ENCODE results near the gene ASPHD1. TPM values are rescaled to one million over a fixed set of nuclear protein-coding genes. Genes with fewer than 3 reads are reported as not detected.

Gene ASPHD1
- total RNA-seq, 4 donors from 2014 or later: 0.90 to 5.7 (median 3.9) TPM

- WGBS, 2 donors: 91 to 93% methylated on average over 14 to 16 of the region's 16 CpGs
- no peak overlapping the region for H3K4me3 ChIP-seq
- H3K4me1 ChIP-seq: peaks cover 0 to 9% (median 3%) of the 10 kb centered on the region in 4 donors
- no peak for DNase-seq (ENCODE audit: low spot score in 2 of 2)
- TF ChIP-seq CTCF (IDR thresholded peaks at IDR 0.05) (no peak), POLR2A (IDR thresholded peaks at IDR 0.05) (no peak), EP300 (IDR thresholded peaks at IDR 0.05) (no peak)
- no peak overlapping the region for H3K27ac ChIP-seq
- peaks cover 0 to 25% of the 10 kb centered on the region in 2 donors for H3K27me3 ChIP-seq
- no peaks in the 10 kb centered on the region for H3K9me3 ChIP-seq
- H3K36me3 ChIP-seq: no peaks in the 10 kb centered on the region
Observed at GRCh38 chr16:29871822-29872546, 28.3 kb upstream of the ASPHD1 start.

DNA sequence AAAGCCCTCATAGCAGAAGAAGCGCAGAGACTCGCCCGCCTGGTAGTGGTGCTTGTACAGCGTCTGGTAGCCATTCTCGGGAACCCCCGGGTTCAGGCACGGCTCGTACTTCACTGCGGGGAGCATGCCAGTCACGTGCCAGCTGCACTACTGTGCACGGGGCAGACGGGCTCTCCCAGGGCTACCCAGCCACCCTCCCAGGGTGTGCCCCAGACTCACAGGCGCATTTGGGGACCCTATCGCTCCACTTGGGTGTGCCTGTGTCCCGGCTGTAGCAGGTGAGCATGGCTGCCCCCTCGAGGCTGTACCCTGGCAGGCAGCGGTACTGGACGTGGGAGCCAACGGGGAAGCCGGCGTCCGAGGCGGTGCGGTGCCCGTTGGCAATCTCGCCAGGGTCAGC, 27.0 kb upstream of the ASPHD1 start:
- Histone ChIP-seq H3K27ac (no peak overlapping the region), H3K9me3 (no peaks in the 10 kb centered on the region), H3K36me3 (no peaks in the 10 kb centered on the region), H3K27me3 (peaks cover 3 to 38% of the 10 kb centered on the region in 2 donors), H3K4me3 (no peak overlapping the region), H3K4me1 (peaks cover 0 to 14% (median 3%) of the 10 kb centered on the region in 4 donors)
- DNase-seq (ENCODE audit: low spot score in 2 of 2): no peak
- TF ChIP-seq EP300 (IDR thresholded peaks at IDR 0.05): no peak
- TF ChIP-seq POLR2A (IDR thresholded peaks at IDR 0.05): no peak
- TF ChIP-seq CTCF (IDR thresholded peaks at IDR 0.05): no peak
- WGBS, 2 donors: 77 to 88% methylated on average over 19 to 21 of the region's 26 CpGs

DNA sequence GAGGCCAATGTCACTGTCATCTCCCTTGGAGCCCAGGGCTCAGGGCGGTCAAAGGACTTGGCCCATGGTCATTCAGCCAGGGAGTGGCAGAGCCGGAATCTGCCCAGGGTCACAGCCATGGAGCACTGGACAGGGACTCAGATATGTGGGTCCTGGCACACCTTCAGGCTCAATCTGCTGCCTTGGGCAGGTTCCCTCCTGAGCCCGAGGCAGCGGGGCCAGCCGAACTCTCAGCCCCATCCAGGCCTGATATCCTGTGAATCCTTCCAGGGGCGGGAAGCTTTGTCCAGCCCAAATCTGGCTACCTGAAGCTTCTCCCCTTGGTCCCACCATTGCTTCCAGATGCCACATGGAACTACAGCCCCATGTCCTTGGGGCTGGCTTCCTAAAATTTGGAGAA, 25.1 kb upstream of the ASPHD1 start:
- no peak overlapping the region for H3K4me3 ChIP-seq
- H3K4me1 ChIP-seq: peaks cover 0 to 14% (median 3%) of the 10 kb centered on the region in 4 donors
- DNase-seq (ENCODE audit: low spot score in 2 of 2): no peak
- WGBS, 2 donors: 88 to 90% methylated on average over 5 to 6 of the region's 6 CpGs
- H3K27ac ChIP-seq: no peak overlapping the region
- peaks cover 3 to 57% of the 10 kb centered on the region in 2 donors for H3K27me3 ChIP-seq
- no peaks in the 10 kb centered on the region for H3K9me3 ChIP-seq
- H3K36me3 ChIP-seq: no peaks in the 10 kb centered on the region
- TF ChIP-seq EP300 (IDR thresholded peaks at IDR 0.05): no peak
- no peak for TF ChIP-seq CTCF (IDR thresholded peaks at IDR 0.05)
- TF ChIP-seq POLR2A (IDR thresholded peaks at IDR 0.05): no peak

GRCh38 chr16:29876217-29876593, 24.1 kb upstream of the ASPHD1 start:
- no peak for DNase-seq (ENCODE audit: low spot score in 2 of 2)
- H3K4me1 ChIP-seq: peaks cover 0 to 14% (median 3%) of the 10 kb centered on the region in 4 donors
- H3K4me3 ChIP-seq: peak overlapping the region in 2 of 4 donors; percentile 17 to 21
- TF ChIP-seq CTCF (IDR thresholded peaks at IDR 0.05) (no peak), POLR2A (IDR thresholded peaks at IDR 0.05) (no peak), EP300 (IDR thresholded peaks at IDR 0.05) (no peak)
- H3K9me3 ChIP-seq: no peaks in the 10 kb centered on the region
- 20 to 21% methylated on average over 18 of the region's 18 CpGs for WGBS, 2 donors
- peaks cover 3 to 64% of the 10 kb centered on the region in 2 donors for H3K27me3 ChIP-seq
- no peak overlapping the region for H3K27ac ChIP-seq
- no peaks in the 10 kb centered on the region for H3K36me3 ChIP-seq

DNA sequence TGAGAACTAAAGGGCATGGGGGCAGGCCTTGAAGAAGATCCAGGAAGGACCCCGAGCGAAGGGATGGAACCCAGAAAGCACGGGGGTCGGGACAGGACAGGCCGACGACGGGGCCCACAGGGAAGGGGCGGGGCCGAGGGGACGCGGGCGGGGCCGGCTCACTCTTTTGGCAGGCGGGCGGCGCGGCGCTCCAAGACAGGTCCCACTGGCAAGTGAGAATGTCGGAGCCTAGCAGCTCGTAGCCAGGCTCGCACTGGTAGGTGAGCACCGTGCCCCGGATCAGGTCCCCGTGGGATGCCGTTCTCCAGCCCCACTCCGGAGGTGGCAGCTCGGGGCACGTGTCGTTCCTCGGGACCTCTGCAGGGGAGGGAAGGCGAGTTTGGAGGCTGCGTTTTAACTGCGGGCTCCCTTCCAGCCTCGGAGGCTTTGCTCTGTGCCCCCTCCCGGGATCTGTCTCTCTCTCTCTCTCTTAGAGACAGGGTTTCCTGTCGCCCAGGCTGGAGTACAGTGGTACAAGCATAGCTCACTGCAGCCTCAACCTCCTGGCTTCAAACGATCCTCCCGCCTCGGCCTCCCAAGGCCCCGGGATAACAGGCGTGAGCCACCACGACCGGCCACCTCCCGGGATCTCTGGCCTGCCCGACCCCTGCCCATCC, 23.6 kb upstream of the ASPHD1 start:
- Histone ChIP-seq H3K27ac (no peak overlapping the region), H3K4me3 (peak overlapping the region in 2 of 4 donors; percentile 17 to 21), H3K27me3 (peaks cover 3 to 66% of the 10 kb centered on the region in 2 donors), H3K36me3 (no peaks in the 10 kb centered on the region), H3K9me3 (no peaks in the 10 kb centered on the region), H3K4me1 (peaks cover 0 to 14% (median 3%) of the 10 kb centered on the region in 4 donors)
- WGBS, 2 donors: 4 to 13% methylated on average over 13 to 42 of the region's 45 CpGs
- TF ChIP-seq EP300 (IDR thresholded peaks at IDR 0.05): no peak
- no peak for TF ChIP-seq CTCF (IDR thresholded peaks at IDR 0.05)
- TF ChIP-seq POLR2A (IDR thresholded peaks at IDR 0.05): no peak
- DNase-seq (ENCODE audit: low spot score in 2 of 2): no peak
